PFSK-1 (cell line): ENCODE data around the gene PGM3.

Experiments used
- POLR2AphosphoS5 ChIP-seq: IDR thresholded peaks from 2 replicates; pipeline ENCODE4 v1.6.1; 2012; ENCODE audit warnings: low read depth, mild to moderate bottlenecking, control low read depth, low read length, moderate library complexity
- SIN3A ChIP-seq: IDR thresholded peaks from 2 replicates; pipeline ENCODE4 v1.6.1; 2012; ENCODE audit warnings: mild to moderate bottlenecking, low read length, moderate library complexity, borderline replicate concordance; ENCODE audit not compliant: insufficient read depth
- TAF1 ChIP-seq: IDR thresholded peaks from 2 replicates; pipeline ENCODE4 v1.6.1; 2012; ENCODE audit warnings: low read length, control low read depth, borderline replicate concordance; ENCODE audit not compliant: insufficient read depth
- TF ChIP-seq, protein P1 (sequence below), 2 experiments: IDR thresholded peaks; 2 replicates each; pipeline versions ENCODE4 v1.6.1 to v1.8.0; 2011 to 2012; ENCODE audit warnings: low read depth in 2 of 2, low read length in 2 of 2, control low read depth in 1 of 2, inconsistent platforms in 1 of 2, mild to moderate bottlenecking in 1 of 2, moderate library complexity in 1 of 2; ENCODE audit not compliant: insufficient read depth in 1 of 2

GRCh38 chr6:83183082-83183828 is 9.8 kb downstream of the PGM3 start:
- TF ChIP-seq POLR2AphosphoS5 (no peak), TAF1 (no peak), SIN3A (no peak)
- TF ChIP-seq, protein P1, sequence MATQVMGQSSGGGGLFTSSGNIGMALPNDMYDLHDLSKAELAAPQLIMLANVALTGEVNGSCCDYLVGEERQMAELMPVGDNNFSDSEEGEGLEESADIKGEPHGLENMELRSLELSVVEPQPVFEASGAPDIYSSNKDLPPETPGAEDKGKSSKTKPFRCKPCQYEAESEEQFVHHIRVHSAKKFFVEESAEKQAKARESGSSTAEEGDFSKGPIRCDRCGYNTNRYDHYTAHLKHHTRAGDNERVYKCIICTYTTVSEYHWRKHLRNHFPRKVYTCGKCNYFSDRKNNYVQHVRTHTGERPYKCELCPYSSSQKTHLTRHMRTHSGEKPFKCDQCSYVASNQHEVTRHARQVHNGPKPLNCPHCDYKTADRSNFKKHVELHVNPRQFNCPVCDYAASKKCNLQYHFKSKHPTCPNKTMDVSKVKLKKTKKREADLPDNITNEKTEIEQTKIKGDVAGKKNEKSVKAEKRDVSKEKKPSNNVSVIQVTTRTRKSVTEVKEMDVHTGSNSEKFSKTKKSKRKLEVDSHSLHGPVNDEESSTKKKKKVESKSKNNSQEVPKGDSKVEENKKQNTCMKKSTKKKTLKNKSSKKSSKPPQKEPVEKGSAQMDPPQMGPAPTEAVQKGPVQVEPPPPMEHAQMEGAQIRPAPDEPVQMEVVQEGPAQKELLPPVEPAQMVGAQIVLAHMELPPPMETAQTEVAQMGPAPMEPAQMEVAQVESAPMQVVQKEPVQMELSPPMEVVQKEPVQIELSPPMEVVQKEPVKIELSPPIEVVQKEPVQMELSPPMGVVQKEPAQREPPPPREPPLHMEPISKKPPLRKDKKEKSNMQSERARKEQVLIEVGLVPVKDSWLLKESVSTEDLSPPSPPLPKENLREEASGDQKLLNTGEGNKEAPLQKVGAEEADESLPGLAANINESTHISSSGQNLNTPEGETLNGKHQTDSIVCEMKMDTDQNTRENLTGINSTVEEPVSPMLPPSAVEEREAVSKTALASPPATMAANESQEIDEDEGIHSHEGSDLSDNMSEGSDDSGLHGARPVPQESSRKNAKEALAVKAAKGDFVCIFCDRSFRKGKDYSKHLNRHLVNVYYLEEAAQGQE (IDR thresholded peaks at IDR 0.05; ENCODE audit: insufficient read depth in 1 of 2, low read depth in 2 of 2, low read length in 2 of 2) = no peak
